HG03039 (cell line): Measurements from ENCODE around the gene PTPRG.
"Not testable (repeated sequence)": the region's sequence is repeated elsewhere in the genome, so short reads cannot be mapped to it uniquely, and the experiment has no call there.

Source experiments
- ATAC-seq: cut with Tn5 transposase; IDR thresholded peaks from one replicate; pipeline ENCODE4 v1.9.1; 2021; ENCODE audit warnings: mild to moderate bottlenecking, moderate library complexity; ENCODE audit not compliant: unreplicated experiment

The PTPRG gene

GRCh38 chr3:61813636-61814035 is 252.3 kb downstream of the PTPRG start:
- ATAC-seq = no peak

GRCh38 chr3:61814674-61815073 is 253.3 kb downstream of the PTPRG start:
- no peak for ATAC-seq

- ATAC-seq = not testable (repeated sequence)
Measured at GRCh38 chr3:61816304-61816703, 254.9 kb downstream of the PTPRG start.

GRCh38 chr3:61819861-61820260 is 258.5 kb downstream of the PTPRG start:
- no peak for ATAC-seq

GRCh38 chr3:61820306-61820992 is 259.1 kb downstream of the PTPRG start:
- ATAC-seq = no peak

GRCh38 chr3:61821823-61822251 is 260.5 kb downstream of the PTPRG start:
- ATAC-seq = no peak

GRCh38 chr3:61822588-61822987 is 261.2 kb downstream of the PTPRG start:
- no peak for ATAC-seq

GRCh38 chr3:61824553-61825135 is 263.3 kb downstream of the PTPRG start:
- ATAC-seq = no peak

GRCh38 chr3:61826161-61826560 is 264.8 kb downstream of the PTPRG start:
- ATAC-seq = no peak

- no peak for ATAC-seq
Measured at GRCh38 chr3:61828184-61828874, 267.0 kb downstream of the PTPRG start.

- no peak for ATAC-seq
Measured at GRCh38 chr3:61828880-61829721, 267.7 kb downstream of the PTPRG start.

GRCh38 chr3:61829722-61830350 is 268.5 kb downstream of the PTPRG start:
- no peak for ATAC-seq

GRCh38 chr3:61831973-61832372 is 270.6 kb downstream of the PTPRG start:
- no peak for ATAC-seq

- ATAC-seq = no peak
Measured at GRCh38 chr3:61832375-61833229, 271.2 kb downstream of the PTPRG start.

GRCh38 chr3:61839256-61839655 is 277.9 kb downstream of the PTPRG start:
- no peak for ATAC-seq

GRCh38 chr3:61841111-61841845 is 279.9 kb downstream of the PTPRG start:
- ATAC-seq = no peak

- ATAC-seq = no peak
Measured at GRCh38 chr3:61841988-61842387, 280.6 kb downstream of the PTPRG start.

- ATAC-seq = no peak
Measured at GRCh38 chr3:61844346-61844745, 283.0 kb downstream of the PTPRG start.

GRCh38 chr3:61846488-61846887 is 285.1 kb downstream of the PTPRG start:
- ATAC-seq = no peak
